GF-D8 (cell line): Measurements from ENCODE around the gene HAUS1.
"Not testable (repeated sequence)": the region's sequence is repeated elsewhere in the genome, so short reads cannot be mapped to it uniquely, and the experiment has no call there.

Experiments used
- DNase-seq: peaks from one replicate; lab custom pipeline; 2025; lab: John Stamatoyannopoulos, UW

HAUS1 gene

GRCh38 chr18:46158499-46158898 lies 54.3 kb downstream of the HAUS1 start:
- no peak for DNase-seq

DNA sequence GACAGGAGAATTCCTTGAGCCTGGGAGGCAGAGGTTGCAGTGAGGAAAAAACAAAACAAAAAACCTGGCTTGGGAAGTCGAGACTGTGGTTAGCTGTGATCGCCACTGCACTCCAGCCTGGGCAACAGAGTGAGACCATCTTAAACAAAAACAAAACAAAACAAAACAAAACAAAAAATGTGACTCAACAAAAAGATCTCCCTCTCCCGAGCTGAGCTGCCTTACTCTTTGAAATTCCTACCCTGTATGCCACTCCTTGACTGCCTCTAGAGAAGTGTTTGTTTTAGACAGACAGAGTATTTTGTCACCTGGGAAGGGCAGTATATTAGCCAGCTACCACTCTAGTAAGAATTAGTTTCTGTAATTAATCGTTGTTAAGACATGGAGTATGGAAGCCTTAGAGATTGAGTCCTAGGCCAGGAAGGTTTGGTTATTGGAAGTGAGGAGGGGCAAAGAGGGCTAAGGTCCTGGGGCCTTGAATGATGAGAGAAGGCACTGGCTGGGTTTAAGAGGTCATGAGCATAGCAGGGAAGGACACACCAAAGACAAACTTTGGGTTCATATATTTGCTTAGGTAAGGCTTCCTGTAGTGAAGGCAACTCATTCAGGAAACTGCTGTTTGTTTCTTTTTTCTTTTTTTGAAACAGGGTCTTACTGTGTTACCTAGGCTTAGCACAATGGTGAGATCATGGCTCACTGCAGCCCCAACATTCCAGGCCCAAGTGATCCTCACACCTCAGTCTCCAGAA lies 56.0 kb downstream of the HAUS1 start:
- no peak for DNase-seq

DNA sequence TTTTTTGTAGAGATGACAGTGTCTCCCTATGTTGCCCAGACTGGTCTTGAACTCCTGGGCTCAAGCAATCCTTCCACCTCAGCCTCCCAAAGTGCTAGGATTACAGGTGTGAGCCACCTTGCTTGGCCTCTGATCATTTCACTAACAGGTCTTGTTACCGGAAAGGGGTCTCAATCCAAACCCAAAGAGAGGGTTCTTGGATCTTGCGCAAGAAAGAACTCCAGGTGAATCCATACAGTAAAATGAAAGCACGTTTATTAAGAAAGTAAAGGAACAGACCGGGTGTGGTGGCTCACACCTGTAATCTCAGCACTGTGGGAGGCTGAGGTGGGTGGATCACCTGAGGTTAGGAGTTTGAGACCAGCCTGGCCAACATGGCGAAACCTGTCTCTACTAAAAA lies 56.7 kb downstream of the HAUS1 start:
- not testable (repeated sequence) for DNase-seq

- DNase-seq: no peak
Observed at GRCh38 chr18:46161703-46162396, 57.7 kb downstream of the HAUS1 start.

DNA sequence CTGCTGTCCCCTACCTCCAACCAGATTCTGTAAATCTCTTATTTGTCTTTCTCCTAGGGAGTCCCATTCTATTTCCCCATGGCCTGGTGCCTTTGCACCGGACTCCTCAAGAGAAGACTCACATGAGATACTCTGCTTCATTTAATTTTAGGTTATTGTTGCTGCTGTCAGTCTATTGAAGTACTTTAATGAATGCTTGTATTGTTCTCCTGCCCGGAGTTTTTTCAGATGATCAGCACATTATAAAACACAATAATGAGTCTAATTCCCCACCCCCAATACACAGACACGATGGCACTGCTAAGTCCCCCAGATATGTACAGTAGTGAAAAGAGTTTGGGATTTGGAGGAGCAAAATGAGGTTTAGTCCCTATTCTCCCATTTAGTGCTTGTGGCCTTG lies 58.9 kb downstream of the HAUS1 start:
- no peak for DNase-seq

DNA sequence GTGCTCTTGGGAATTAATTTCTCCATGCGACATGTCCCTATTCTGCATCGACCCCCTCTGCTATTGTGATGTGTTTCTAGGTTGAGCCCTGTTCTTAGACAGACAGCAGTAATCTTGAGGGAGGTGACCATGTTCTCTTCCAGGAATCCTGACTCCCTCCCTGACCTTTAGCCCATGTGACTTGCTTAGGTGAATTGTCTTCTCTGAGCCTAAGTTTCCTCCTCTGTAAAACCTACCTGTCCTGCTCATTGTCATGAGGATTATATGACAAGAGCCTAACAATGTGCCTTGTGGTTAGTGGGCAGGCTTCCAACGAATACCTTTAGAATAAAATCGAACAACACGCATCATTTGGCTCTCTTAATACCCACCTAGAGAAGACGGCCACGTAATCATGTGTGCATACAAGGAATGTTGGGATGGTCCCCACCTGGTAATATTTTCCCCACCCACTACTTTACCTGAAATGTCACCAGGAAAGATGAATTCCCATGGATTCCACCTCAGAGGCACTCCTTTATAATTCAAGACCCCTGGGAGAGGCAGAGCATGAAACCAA lies 59.8 kb downstream of the HAUS1 start:
- DNase-seq: no peak

GRCh38 chr18:46164502-46164901 lies 60.3 kb downstream of the HAUS1 start:
- DNase-seq: not testable (repeated sequence)

- DNase-seq: no peak
Observed at GRCh38 chr18:46164920-46165319, 60.7 kb downstream of the HAUS1 start.

DNA sequence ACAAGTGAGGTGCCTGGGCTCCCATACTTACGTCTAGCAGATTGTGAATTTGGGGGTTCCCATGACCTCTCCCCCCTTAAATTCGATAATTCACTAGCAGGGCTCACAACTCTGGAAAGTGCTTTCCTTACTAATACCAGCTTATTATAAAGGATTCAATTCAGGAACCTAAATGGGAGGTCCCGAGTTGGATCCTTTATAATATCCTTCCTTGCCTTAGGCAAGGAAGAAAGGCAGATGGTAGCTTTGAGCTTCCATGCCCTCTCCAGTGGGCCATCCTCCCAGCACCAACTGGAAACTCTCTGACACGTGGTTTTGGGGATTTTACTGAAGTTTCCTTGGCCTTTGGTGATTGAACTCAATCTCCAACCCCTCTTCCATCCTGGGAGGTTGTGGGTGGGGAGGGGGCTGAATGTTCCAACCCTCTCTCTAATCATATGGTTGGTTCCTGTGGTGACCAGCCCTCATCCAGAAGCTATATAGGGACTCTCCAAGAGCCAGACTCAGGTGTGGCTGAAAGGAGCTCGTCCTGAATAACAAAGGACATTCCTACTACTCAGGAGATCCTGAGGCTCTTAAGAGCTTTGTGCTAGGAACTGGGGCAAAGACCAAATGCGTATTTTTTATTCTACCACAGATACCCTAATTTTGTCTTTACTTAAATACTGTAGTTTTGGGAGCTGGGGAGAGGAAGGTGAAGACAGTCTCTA lies 62.2 kb downstream of the HAUS1 start:
- DNase-seq: no peak

DNA sequence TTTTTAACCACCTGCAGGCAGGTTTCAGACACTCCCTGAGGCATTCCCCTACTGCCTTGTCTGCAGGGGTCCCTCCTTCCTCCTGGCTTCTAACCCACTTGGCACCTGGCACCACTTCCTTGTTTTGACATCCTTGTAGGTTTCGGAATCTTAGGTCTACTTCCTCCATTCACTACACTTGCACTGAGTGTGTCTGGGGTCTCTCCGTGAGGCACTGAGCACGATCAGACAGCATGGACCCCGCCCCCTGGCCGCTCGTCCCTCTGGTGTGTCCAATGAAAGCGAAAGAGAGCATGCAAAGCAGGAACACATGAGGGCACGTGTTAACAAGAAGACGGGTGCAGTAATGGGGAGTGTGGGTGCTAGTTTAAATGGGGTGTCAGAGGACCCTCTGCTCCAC lies 63.8 kb downstream of the HAUS1 start:
- DNase-seq: peak; percentile 78

DNA sequence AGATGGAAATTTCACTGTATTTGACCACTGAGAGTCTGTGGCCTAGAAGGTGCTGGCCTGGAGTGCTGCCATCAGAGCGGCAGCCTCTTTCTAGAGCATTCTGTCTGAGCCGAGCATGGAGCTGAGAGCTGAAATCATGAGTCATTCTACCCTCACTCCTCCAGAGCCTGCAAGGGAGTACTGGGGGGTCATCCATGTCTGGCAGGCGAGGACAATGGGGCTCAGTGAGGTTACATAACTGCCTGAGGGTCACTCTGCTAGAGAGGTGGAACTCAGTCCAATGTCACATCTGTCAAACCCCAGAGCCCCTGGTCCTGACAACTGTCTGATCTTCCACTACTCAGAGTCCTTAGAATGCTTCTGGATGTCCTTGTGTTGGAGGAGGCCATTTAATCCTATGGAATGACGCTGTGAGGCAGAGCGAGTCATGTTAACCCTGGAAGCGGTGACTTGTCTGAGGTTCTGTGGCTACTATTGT lies 65.3 kb downstream of the HAUS1 start:
- DNase-seq: no peak

GRCh38 chr18:46171331-46171730 lies 67.1 kb downstream of the HAUS1 start:
- no peak for DNase-seq

- peak; percentile 88 for DNase-seq
Observed at GRCh38 chr18:46173393-46174341, 69.5 kb downstream of the HAUS1 start.

GRCh38 chr18:46174342-46175041 lies 70.3 kb downstream of the HAUS1 start:
- DNase-seq: peak; percentile 18

- no peak for DNase-seq
Observed at GRCh38 chr18:46176001-46176400, 71.8 kb downstream of the HAUS1 start.
